ENCODE measurements around the gene F11.
A peak's percentile ranks its signal among the peaks of the same experiment; 100 is the strongest.
"Not testable (repeated sequence)": the region's sequence is repeated elsewhere in the genome, so short reads cannot be mapped to it uniquely, and the experiment has no call there.

Gene F11

DNA sequence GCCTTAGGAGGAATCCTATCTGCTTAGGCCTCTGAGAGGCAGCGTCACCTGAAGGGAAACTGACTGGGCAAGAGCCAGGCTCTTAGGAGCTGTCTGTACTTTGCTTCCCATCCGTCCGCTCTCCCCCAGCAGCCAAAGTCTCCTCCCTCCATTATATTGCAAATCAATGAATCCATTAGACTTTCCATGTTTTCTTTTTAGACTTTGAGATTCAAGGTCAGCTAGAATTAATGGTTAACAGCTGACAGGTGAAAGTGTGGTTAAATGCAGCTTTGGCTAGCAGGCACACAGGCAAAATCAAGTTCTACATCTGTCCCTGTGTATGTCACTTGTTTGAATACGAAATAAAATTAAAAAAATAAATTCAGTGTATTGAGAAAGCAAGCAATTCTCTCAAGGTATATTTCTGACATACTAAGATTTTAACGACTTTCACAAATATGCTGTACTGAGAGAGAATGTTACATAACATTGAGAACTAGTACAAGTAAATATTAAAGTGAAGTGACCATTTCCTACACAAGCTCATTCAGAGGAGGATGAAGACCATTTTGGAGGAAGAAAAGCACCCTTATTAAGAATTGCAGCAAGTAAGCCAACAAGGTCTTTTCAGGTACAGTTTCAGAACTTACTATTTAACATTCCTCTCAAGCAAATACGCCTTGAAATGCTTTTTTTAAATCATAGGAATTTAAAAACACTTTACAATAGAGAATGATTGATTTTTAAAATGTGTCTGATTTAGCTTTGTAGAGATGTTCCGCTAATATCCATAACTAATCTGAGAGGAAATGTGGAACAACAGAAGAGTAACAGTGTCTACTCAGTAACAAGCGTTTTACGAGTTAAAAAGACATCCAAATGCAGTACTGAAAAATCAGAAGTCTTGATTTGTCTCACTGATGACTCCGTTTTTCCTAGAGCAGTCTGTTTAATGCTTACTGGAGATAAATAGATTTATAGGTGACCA is at the start of gene F11:
Gene F11, plus strand, starts transcription at position 507 of the 970 bp plus-strand sequence. CDS start 948 bp downstream, outside the sequence.
- no peak for DNase-seq

DNA sequence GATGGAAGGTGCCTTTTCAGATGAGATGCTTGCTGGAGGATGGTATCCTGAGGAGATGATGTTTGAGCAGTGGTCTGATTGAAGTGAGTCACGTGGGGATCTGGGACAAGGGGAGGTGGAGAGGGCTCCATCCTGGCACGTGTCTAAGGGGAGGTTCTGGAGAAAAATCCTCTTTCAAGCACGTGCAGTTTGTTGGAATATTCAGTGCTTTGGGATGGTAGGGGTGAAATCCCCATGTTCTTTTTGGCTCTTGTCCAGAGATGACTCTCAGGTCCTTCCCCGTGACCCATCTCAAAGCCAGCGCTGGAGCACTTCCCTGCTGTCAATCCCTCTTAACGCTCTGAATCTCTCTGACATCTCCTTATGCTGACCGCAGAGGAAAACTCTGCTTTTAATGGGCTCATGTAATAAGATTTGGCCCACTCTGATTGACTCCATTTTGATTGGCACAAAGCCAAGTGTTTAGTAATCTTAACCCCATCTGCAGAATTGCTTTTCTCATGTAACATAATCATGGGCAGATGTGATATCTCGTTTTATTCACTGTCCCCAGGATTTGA is 49.4 kb upstream of the F11 start:
- DNase-seq: peak; percentile 12

DNA sequence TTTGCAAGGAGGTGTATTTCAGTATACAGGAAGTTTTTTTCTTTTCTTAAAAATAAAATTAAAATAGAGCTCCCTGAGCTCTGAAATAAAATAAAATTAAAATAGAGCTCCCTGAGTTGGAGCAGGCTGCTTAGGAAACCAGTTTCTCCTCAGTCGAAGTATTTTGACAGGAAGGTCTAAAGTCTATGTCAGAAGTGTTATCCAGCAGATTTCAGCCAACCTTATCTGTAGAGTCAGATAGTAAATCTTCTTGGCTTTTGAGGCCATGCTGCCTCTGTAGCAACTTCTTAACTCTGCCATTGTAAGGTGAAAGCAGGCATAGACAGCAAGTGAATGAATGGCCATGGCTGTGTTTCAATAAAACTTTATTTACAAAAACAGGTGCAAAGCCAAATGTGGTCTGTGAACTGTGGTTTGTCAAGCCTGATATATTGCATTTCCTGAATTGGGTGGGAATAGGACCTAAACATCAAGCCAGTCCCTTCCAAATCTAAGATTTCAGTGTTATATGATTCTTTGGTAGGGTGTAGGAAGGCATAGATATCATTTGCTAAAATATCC is 48.2 kb upstream of the F11 start:
- no peak for DNase-seq

DNA sequence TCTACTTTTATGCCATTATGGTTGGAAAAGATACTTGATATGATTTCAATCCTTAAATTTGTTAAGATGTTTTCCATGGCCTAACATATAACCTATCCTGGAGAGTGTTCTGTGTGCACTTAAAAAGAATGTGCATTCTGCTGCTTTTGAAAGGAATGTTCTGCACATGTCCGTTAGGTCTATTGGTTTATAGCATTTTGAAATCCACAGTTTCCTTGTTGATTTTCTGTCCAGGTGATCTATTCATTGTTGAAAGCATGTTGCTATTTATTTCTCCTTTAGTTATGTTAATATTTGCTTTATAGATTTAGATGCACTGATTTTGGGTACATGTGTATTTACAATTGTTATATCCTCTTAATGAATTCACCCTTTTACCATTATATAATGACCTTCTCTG is 44.4 kb upstream of the F11 start:
- no peak for DNase-seq

DNA sequence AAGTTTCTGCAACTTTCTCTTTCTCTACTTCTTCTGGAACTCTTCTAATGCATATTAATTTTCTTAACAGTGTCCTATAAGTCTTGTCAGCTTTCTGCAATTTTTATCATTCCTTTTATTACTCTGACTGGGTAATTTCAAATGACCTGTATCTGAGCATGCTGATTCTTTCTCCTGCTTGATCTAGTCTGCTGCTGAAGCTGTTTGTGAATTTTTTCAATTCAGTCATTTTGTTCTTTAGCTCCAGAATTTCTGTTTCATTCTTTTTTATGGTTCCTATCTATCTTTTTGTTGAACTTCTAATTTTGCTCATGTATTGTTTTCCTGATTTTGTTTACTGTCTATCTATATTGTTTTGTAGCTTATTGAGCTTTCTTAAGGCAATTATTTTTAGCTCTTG is 40.1 kb upstream of the F11 start:
- no peak for DNase-seq

DNA sequence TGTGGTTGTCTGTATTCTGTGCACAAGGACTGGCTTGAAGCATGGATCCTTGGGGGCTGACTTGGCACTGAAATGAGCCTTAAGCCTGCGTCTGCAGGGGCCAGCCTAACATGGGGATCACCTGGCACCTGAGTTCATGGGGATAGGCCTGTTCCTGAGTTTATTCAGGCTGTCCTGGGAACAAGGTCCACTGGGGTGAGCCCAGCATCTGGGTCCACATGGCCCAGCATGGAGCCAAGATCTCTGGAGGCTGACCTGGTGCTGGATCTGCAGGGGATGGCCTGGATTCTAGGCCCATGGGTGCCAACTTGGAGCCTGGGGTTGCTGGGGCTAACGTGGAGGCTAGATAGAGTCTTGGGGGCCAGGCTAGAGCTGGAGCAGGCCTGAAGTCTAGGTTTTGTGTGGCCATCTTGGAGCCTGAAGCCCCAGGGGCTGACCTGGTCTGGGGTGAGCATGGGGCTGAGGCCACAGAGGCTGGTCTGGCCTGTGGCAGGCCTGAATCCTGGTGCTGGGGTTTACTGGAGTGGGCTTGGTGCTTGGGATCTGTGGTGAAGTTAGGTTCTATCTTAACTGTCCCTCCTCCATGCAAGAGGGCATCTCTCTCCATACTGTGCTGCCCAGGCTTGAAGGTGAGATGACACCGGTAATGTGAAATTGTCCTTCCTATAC is 39.3 kb upstream of the F11 start:
- no peak for DNase-seq

DNA sequence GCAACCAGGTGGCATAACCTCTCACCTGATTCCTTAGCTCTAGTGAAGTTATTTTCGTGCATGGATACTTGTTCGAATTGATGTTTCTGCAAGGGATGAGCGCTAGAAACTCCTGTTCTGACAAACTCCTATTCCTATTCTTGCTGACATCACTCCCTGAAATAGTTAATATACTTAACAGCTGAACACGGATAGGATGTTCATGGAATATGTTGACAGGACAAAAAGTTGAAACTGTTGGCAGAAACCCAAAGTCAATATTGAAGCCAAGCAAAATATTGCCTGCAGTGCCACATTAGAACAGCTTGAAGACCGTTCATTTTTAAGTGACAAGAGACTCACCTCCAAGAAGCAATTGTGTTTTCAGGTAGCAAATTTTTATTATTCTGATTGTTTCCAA is 38.8 kb upstream of the F11 start, which contains the start of gene KLKB1:
Gene KLKB1, plus strand, starts transcription at position 287 of the 400 bp plus-strand sequence. CDS start 689 bp downstream, outside the sequence.
- no peak for DNase-seq

DNA sequence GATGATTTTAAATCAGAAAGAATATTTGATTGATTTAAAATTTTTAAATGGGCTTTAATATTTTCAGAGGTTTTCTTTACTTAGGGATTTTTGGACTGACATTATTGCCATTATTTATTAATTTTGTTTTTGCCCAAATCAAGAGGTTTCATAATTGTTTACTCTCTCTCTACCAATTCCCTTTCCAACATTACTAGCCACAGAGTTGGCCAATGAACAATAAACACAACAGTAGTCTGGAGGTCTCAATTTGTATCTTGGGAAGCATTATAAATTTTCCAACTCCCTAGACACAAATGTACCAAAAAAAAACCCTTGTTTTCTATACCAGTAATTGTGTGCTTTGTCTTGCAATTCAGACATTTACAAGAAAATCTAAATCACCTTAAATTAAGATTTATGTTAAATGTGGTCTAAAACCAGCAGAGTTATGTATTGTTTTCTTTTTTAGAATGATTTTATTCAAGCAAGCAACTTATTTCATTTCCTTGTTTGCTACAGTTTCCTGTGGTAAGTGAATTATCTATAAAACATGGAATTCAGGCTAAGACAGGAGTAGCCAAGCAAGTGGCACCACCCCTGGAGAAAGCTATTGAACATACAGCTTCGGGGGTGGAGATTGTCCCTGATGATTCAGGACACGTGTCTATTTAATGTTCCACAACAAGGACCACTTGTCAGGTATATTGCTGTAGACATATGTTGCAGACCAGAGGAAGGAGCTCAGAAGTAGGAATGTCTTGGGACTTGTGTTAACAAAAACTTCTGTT is 38.1 kb upstream of the F11 start:
- DNase-seq: no peak

DNA sequence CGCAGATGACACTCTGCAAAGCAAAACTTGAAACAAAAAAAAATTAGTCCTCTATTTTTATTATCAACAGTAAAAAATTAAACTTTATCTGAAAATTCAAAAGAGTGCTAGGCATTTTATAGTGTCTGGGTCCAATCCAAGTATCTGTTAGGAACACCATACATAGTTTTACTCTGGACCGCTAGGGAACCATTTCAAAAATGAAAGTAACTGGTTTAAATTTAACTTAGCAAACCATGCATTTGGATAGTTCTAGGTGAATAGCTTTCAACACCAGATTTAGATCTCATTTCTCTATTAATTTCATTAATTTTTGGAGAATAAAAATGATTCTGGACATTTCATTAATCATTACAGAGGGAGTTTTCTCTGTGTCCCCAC is 37.5 kb upstream of the F11 start:
- no peak for DNase-seq

DNA sequence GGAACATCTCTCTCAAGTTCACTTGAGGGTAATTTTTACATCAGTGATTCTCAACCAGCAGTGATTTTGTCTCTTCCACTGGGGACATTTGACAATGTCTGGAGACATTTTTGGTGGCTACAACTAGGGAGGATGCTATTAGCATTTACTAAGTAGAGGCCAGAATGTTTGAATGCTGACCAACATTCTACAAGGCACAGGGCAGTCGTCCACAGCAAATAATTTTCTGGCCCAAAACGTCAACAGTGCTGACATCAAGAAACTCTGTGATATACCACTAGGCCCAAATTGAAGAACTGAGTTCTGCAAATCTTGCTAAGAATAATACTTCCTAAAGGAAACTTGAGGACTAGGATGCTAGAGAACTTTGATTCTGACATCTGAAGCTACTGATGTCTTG is 31.6 kb upstream of the F11 start:
- no peak for DNase-seq

DNA sequence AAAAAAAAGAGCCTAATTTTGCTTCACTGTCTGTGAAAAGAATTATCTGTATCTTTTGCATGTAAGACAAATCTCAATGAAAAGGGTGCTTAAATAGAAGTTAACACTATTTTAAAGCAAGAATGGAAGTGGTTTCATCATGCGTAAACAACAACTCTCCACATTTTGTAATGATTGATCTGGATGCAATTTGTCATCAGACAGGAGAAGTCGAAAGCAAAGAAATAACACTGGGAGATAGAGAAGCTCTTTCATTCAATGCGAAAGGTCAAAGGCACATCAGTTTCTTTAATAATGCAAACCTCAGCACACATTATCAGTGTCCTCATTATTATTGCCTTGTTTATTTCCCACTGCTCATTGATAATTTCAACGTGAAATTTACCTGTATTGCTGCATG is 29.9 kb upstream of the F11 start:
- no peak for DNase-seq

DNA sequence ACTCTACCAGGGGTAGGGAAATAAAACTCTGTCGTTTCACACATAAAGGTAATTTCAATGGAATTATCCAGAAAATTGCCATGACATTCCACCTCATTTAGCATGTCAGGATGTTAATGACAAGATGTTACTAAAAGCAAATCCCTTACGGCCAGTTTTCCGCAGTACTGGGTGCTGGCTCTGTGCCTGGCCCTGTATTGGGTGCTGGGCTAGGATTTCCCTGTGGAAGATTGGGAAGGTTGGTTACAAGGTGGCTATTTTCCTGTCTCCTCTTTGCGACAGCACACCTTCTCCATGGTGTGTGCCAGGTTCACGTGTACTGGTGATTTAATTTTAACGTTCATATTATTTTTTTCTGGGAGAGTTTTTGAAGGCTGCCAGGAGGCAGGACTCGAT is 25.5 kb upstream of the F11 start:
- no peak for DNase-seq

DNA sequence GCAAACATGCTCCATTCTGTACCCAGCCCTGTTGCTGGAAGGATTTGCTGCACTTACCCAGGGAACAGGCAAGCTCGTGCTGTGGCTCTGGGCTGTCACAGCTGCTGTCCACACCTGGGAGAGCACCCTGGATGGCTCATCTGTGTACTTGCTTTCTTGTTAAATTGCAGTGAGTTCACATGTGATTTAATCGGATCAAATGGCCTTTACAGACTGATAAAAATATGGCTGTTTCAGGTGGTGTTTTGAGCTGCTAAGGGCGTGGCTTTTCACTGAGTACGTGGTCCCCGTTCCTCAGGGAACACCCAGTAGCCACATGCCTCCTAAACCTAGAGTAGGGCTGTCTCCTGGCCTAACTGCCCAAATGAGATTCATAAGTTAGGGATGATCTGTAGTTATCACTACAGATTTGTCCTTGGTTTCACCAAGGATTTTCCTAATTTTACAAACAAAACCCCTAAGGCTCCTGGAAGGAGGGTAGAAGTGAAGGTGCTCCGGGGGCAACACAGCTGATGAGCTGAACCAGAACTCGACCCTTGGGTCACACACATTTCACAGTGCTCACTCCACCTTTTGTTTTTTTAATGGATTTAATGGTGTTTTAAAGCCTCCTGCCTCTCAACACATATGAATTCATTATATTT is 25.0 kb upstream of the F11 start:
- DNase-seq: peak; percentile 2

DNA sequence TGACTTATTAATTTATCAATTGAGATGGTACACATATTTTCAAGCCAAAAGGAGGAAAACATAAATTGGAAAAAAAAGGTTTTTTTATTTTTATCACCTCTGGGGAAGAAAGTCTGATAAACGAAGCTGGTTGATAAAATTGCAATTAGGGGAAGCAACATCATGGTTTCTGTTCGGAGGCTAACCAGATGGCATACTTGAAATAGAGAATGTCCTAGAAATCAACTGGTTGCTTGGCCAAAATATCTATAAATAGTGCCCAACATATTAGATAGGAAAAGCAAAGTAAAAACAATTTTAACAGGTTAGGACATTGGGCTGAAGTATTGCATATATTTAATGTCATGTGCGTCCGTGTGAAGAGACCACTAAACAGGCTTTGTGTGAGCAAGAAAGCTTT is 24.4 kb upstream of the F11 start:
- no peak for DNase-seq

DNA sequence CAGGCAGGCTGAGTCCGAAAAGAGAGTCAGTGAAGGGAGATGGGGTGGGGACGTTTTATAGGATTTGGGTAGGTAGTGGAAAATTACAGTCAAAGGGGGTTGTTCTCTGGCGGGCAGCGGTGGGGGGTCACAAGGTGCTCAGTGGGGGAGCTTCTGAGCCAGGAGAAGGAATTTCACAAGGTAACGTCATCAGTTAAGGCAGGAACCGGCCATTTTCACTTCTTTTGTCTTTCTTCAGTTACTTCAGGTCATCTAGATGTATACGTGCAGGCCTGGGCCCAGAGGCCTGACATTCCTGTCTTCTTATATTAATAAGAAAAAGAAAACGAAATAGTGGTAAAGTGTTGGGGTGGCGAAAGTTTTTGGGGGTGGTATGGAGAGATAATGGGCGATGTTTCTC is 24.0 kb upstream of the F11 start:
- DNase-seq: not testable (repeated sequence)

DNA sequence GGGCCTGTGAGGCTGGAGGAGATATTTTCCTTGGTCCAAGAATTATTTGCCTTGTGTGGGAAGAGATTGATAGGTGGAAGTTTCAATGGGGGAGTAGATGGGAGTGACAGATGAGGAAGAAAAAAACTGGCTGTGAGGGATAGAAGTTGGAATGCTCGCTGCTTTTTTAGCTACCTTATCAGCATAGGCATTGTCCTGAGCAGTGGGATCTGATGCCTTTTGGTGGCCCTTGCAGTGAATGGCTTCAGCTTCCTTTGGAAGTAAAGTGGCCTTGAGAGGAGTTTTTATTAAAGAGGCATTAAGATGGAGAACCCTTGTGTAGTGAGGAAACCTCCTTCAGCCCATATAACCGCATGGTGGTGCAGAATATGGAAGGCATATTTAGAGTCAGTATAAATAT is 22.7 kb upstream of the F11 start:
- DNase-seq: no peak

DNA sequence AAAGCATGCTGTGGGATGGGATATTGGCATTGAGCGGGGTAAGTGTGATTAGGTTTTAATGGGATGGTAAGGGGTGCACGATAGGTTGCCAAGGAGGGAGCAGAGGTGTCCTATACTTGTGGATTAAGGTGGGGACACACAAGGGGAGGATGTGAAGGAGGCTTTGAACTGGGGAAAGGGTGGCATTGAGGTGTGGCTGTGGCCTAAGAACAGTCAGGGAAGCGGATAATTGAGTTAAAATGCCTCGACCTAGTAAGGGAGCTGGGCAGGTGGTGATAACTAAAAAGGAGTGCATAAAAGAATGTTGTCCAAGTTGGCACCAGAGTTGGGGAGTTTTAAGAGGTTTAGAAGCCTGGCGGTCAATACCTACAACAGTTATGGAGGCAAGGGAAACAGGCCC is 21.2 kb upstream of the F11 start:
- DNase-seq: no peak

DNA sequence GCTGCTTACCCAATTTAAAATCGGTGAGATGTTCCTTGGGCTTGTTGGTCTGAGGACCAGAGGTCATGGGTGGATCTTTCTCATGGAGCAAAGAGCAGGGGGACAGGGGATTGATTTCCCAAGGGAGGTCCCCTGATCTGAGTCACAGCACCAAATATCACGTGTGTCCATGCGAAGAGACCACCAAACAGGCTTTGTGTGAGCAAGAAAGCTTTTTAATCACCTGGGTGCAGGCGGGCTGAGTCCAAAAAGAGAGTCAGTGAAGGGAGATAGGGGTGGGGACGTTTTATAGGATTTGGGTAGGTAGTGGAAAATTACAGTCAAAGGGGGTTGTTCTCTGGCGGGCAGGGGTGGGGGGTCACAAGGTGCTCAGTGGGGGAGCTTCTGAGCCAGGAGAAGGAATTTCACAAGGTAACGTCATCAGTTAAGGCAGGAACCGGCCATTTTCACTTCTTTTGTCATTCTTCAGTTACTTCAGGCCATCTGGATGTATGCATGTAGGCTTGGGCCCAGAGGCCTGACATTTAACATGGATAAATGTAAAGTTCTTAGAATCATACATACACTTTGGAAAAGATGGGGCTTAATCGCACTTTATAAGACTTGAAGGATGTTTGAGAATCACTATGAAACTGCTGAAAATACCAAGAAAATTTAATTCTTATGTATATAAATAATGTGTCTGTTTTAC is 18.8 kb upstream of the F11 start:
- not testable (repeated sequence) for DNase-seq

DNA sequence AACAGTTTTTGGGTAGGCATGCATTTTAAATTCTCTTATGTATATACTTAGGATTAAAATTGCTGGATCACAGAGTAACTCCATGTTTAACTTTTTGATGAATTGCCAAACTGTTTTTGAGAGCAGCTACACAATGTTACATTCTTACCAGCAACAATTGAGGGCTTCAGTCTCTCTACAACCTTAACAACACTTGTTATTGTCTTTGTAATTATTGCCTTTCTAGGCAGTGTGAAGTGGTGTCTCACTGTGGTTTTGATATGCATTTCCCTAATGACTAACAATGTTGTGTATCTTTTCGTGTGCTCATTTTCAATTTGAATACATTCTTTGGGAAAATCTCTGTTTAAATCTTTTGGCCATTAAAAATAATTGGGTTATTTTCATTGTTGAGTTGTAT is 17.3 kb upstream of the F11 start:
- DNase-seq: no peak

DNA sequence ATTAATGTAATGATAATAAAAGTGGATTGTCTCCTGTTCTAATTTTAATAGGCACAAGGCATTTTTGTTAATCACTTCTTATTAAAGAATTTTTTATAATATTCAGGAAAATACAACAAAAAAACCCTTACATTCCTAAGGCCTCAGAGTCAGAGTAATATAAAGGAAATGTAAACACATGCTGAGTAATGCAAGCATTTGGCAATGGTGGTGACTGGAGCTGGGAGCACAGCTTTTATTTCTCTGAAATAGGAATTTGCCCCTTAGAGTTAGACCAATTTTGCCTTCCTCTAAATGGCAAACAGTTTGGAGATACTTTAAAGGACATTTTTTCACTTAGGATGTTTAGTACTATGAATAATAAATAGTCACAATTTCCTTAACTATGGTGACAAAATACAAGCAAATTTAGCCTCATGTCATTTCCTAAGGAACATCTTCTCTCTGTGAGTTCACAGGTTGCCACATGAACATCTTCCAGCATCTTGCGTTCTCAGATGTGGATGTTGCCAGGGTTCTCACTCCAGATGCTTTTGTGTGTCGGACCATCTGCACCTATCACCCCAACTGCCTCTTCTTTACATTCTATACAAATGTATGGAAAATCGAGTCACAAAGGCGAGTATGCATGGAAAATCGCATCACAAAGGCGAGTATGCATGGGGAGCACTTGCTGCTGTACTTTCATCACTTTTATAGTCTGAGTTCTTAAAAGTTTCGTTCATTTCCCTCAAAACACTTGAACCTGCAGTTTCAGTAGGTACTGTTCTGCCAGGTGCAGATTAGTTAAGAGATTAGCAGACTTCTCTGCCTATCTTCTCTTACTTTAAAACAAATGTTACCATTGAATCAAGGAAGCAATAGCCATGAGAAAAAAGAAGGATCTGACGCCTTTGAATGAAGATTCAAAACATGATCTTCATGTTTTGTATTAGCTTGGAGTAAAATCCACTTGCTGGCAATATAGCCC is 15.9 kb upstream of the F11 start:
- no peak for DNase-seq

Measured in NCI-H2227 treated with DMSO at 0.1 percent for 48 hours (cell line).